WI38 (cell line): ENCODE measurements around the gene USP32.

Source experiments
- H3K4me3 ChIP-seq: 2 replicates; pipeline ENCODE4 v1.5.1; 2011; ENCODE audit warnings: low read depth, mild to moderate bottlenecking, control low read depth, low read length
- CTCF ChIP-seq: IDR thresholded peaks from 2 replicates; pipeline ENCODE4 v1.5.1; 2012; ENCODE audit warnings: low read depth, mild to moderate bottlenecking, control low read depth, low read length

The USP32 gene

GRCh38 chr17:60153606-60154390 is 238.1 kb downstream of the USP32 start:
- H3K4me3 ChIP-seq = no peak overlapping the region
- no peak for TF ChIP-seq CTCF

GRCh38 chr17:60151355-60151754 is 240.6 kb downstream of the USP32 start:
- TF ChIP-seq CTCF = no peak
- H3K4me3 ChIP-seq = no peak overlapping the region

GRCh38 chr17:60149691-60150582 is 242.0 kb downstream of the USP32 start, which contains the start of gene CA4:
Gene CA4 (plus strand): TSS chr17:60149973. CDS start chr17:60150035, 62 bp downstream.
- no peak for TF ChIP-seq CTCF
- no peak within 1 kb of the TSS for H3K4me3 ChIP-seq

GRCh38 chr17:60148373-60148772 is 243.6 kb downstream of the USP32 start:
- H3K4me3 ChIP-seq = no peak overlapping the region
- no peak for TF ChIP-seq CTCF

- no peak overlapping the region for H3K4me3 ChIP-seq
- no peak for TF ChIP-seq CTCF
Observed at GRCh38 chr17:60147553-60148223, 244.2 kb downstream of the USP32 start.

- H3K4me3 ChIP-seq = no peak overlapping the region
- no peak for TF ChIP-seq CTCF
Observed at GRCh38 chr17:60146206-60146605, 245.7 kb downstream of the USP32 start.
